Measurements from ENCODE around the gene PLSCR1.

GRCh38 chr3:146473726-146474125 is 70.7 kb downstream of the PLSCR1 start:
- TF ChIP-seq EZH2 (IDR thresholded peaks at IDR 0.05; ENCODE audit: low read depth) (no peak), CTCF (conservative IDR thresholded peaks at IDR 0.05) (no peak)

All from PC-9 (cell line).